Activated CD4-positive, alpha-beta T cell treated with anti-CD3 and anti-CD28 coated beads for 48 hours (primary cell): ENCODE data around the gene PSTPIP2.
"Not testable (repeated sequence)": the region's sequence is repeated elsewhere in the genome, so short reads cannot be mapped to it uniquely, and the experiment has no call there.

ENCODE experiments used
- DNase-seq: peaks from one replicate; pipeline ENCODE4 v3.0.0-alpha.2; 2020

PSTPIP2 gene

GRCh38 chr18:46071653-46072375 lies at the start of gene PSTPIP2:
Gene PSTPIP2 (minus strand): TSS chr18:46072260. CDS start chr18:46072188, 72 bp downstream.
- peak; percentile 82 for DNase-seq

GRCh38 chr18:46113751-46114150 lies 41.7 kb upstream of the PSTPIP2 start:
- no peak for DNase-seq

- no peak for DNase-seq
These were observed 38.3 kb upstream of the PSTPIP2 start for GRCh38 chr18:46110406-46110805.

- DNase-seq: no peak
These were observed 37.3 kb upstream of the PSTPIP2 start for GRCh38 chr18:46109386-46109785.

- DNase-seq: peak; percentile 91
These were observed 32.3 kb upstream of the PSTPIP2 start, which contains the start of gene HAUS1 for GRCh38 chr18:46104128-46104911. Gene HAUS1 (plus strand): TSS chr18:46104385. CDS start chr18:46104412, 27 bp downstream.

- no peak for DNase-seq
These were observed 27.4 kb upstream of the PSTPIP2 start for GRCh38 chr18:46099463-46099862.

- DNase-seq: no peak
These were observed 26.5 kb upstream of the PSTPIP2 start for GRCh38 chr18:46098616-46098933.

- DNase-seq: peak; percentile 92
These were observed 25.9 kb upstream of the PSTPIP2 start, which contains the start of gene ATP5F1A for GRCh38 chr18:46097801-46098615. Gene ATP5F1A (minus strand): TSS chr18:46098296. CDS start chr18:46098231, 65 bp downstream.

GRCh38 chr18:46097431-46097800 lies 25.4 kb upstream of the PSTPIP2 start:
- no peak for DNase-seq

- no peak for DNase-seq
These were observed 24.7 kb upstream of the PSTPIP2 start for GRCh38 chr18:46096651-46097300.

GRCh38 chr18:46095532-46095931 lies 23.5 kb upstream of the PSTPIP2 start:
- DNase-seq: no peak

GRCh38 chr18:46088501-46088900 lies 16.4 kb upstream of the PSTPIP2 start:
- DNase-seq: not testable (repeated sequence)

GRCh38 chr18:46084431-46084830 lies 12.4 kb upstream of the PSTPIP2 start:
- no peak for DNase-seq

- DNase-seq: no peak
These were observed 8.1 kb upstream of the PSTPIP2 start for GRCh38 chr18:46080156-46080555.

- DNase-seq: no peak
These were observed 7.3 kb upstream of the PSTPIP2 start for GRCh38 chr18:46079336-46079735.

GRCh38 chr18:46073474-46074331 lies 1.6 kb upstream of the PSTPIP2 start:
- DNase-seq: peak; percentile 65

- no peak for DNase-seq
These were observed 899 bp upstream of the PSTPIP2 start for GRCh38 chr18:46072959-46073358.

GRCh38 chr18:46072376-46072867 lies 362 bp upstream of the PSTPIP2 start:
- no peak for DNase-seq

GRCh38 chr18:46070815-46071652 lies 1.0 kb downstream of the PSTPIP2 start:
- DNase-seq: peak; percentile 28

- no peak for DNase-seq
These were observed 1.8 kb downstream of the PSTPIP2 start for GRCh38 chr18:46070232-46070631.

- DNase-seq: no peak
These were observed 2.5 kb downstream of the PSTPIP2 start for GRCh38 chr18:46069524-46069923.
